NB4 (cell line): ENCODE measurements around the gene ADGRA1.

ENCODE experiments used
- DNase-seq: peaks from one replicate; pipeline ENCODE4 v3.0.0; 2010; ENCODE audit warnings: low read depth
- H3K4me3 ChIP-seq: one replicate; pipeline ENCODE4 v1.5.1; 2011; ENCODE audit warnings: mild to moderate bottlenecking, low read depth, low read length, moderate library complexity
- MYC ChIP-seq: IDR thresholded peaks from 2 replicates; pipeline ENCODE4 v1.6.1; 2011; ENCODE audit warnings: low read depth, low read length
- POLR2A ChIP-seq: IDR thresholded peaks from 2 replicates; pipeline ENCODE4 v1.6.1; 2011; ENCODE audit warnings: mild to moderate bottlenecking; ENCODE audit not compliant: insufficient read length; ENCODE audit errors: extremely low read depth
- TF ChIP-seq, protein P1 (sequence below): IDR thresholded peaks from 2 replicates; pipeline ENCODE4 v1.6.1; 2011; ENCODE audit warnings: low read depth, low read length
- TF ChIP-seq, protein P2 (sequence below): IDR thresholded peaks from one replicate; pipeline ENCODE4 v1.5.1; 2012; ENCODE audit warnings: low read depth, low read length

The ADGRA1 gene

DNA sequence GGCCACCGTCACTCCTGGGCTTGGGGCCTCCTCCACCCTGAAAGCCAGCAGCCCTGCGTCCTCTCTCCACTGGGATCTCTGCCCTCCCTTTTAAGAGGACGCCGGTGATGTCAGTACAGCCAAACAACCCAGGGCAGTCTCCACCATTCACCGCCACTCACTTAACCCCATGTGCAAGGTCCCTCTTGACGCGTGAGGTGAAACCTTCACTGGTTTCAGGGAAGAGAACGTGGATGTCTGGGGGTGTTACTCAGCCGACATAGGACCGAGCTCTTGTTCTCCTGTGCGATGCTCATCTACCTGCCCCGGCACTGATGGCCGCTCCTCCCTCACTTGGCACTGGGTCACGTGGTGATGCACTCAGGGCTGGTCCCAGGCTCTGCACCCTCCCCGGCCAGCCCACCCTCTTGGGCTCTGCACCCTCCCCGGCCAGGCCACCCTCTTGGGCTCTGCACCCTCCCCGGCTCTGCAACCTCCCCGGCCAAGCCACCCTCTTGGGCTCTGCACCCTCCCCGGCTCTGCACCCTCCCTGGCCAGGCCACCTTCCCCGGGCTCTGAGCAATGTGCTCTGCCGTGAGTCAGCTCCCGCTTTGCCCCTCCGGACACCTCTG, 36.1 kb downstream of the ADGRA1 start:
- TF ChIP-seq MYC: no peak
- TF ChIP-seq POLR2A: no peak
- TF ChIP-seq, protein P1, sequence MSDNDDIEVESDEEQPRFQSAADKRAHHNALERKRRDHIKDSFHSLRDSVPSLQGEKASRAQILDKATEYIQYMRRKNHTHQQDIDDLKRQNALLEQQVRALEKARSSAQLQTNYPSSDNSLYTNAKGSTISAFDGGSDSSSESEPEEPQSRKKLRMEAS: no peak
- no peak for DNase-seq
- H3K4me3 ChIP-seq: no peak overlapping the region

DNA sequence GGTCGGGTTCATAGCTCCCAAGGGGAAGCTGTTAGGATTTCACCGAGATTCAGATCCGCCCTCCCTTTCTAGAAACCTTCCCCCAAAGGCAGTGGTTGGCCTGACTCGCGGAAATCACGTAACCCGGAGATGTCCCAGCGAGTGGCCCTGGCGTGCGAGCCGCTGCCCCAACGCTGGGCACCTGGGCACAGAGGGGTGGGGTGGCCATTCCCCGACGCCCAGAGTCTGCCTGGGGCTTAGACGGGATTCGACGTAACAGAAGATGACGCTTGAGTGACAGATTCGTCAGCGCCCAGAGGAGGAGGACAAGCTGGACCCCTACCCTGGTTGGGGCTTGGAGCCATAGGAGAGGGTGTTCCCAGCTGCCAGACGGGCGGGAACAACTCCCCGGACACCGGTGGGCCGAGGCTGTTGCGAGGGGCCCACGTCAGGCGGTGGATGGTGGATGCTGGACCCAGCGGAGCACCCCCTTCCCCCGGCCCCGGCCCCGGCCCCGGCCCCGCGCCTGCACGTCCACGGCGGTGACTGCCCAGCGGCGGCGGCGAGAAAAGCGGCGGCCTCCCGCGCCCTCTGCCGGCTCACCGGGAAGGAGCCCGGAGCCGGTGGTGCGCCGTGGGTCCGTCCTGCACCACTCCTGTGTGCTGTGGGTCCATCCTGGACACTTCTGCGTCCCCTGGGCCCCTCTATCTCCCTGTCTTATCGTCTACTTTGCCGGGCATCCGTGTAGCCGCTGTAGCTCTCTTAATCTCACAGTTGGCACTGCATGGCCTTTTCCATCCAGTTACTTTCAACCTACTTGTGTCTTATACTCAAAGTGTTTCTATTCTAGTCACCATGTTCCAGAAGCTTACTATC, 36.9 kb downstream of the ADGRA1 start:
- no peak for DNase-seq
- H3K4me3 ChIP-seq: no peak overlapping the region
- TF ChIP-seq MYC: no peak
- TF ChIP-seq, protein P2, sequence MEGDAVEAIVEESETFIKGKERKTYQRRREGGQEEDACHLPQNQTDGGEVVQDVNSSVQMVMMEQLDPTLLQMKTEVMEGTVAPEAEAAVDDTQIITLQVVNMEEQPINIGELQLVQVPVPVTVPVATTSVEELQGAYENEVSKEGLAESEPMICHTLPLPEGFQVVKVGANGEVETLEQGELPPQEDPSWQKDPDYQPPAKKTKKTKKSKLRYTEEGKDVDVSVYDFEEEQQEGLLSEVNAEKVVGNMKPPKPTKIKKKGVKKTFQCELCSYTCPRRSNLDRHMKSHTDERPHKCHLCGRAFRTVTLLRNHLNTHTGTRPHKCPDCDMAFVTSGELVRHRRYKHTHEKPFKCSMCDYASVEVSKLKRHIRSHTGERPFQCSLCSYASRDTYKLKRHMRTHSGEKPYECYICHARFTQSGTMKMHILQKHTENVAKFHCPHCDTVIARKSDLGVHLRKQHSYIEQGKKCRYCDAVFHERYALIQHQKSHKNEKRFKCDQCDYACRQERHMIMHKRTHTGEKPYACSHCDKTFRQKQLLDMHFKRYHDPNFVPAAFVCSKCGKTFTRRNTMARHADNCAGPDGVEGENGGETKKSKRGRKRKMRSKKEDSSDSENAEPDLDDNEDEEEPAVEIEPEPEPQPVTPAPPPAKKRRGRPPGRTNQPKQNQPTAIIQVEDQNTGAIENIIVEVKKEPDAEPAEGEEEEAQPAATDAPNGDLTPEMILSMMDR: peak; percentile 43

DNA sequence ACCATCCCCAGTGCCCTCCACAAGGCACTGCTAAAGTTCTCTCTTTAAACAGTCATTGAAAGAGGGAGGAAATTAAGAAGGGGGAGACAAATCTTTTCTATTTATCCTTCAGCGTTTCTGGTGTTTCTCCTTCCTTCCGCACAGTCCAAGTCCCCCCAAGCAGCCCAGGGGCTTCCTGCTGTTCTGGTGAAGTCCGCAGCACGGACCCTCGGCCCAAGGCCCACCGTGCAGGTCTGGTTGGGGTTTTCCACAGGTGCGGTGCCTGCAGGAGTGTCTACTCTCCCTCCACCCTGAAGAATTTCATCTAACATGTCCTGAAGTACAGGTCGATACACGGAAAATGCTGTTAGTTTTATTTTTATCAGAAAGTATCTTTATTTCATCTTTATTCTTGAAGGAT, 38.2 kb downstream of the ADGRA1 start:
- DNase-seq: no peak
- TF ChIP-seq, protein P1: no peak
- TF ChIP-seq POLR2A (no peak), MYC (no peak)
- TF ChIP-seq, protein P2: no peak
- no peak overlapping the region for H3K4me3 ChIP-seq

DNA sequence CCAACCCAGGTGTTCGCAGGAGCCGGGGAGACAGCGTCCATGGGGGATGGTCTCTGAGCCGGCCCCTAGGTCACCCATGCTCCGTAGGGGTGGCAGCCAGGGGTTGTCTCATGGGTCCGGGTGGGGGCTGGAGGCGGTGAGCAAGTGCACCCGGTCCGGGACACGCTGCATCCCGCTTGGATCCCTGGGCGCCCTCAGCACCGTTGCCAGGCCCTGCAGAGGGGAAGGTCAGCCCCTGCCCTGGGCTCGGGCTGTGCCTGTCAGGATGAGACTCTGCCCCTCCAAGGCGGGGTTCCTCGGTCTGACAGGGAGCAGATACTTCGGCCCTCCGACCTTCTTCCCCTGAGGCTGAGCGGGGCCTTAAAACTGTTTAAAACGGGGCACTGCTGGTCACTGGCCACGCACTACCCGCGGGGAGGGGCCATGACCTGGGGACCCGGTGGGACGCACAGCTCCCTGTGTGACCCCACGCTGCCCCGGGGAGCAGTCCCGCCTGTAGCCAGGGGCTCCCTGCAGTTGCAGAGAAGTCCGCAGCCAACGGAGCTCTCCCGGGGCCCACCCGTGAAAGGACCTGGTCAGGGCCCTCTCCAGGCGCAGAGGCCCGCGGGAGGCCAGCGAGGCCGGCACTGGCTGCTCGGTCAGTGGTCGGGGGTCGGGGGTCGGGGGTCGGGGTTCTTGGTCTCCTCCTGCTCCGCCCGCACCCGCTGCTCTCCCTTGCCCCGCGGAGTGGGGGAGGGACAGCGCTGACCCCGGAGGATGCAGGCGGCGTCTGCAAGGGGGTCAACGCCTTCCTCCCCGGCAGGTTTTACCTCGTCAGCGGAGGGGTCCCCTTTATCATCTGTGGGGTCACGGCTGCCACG, 38.9 kb downstream of the ADGRA1 start:
- TF ChIP-seq, protein P2: no peak
- TF ChIP-seq, protein P1: no peak
- no peak for TF ChIP-seq MYC
- no peak for TF ChIP-seq POLR2A
- DNase-seq: no peak
- no peak overlapping the region for H3K4me3 ChIP-seq

DNA sequence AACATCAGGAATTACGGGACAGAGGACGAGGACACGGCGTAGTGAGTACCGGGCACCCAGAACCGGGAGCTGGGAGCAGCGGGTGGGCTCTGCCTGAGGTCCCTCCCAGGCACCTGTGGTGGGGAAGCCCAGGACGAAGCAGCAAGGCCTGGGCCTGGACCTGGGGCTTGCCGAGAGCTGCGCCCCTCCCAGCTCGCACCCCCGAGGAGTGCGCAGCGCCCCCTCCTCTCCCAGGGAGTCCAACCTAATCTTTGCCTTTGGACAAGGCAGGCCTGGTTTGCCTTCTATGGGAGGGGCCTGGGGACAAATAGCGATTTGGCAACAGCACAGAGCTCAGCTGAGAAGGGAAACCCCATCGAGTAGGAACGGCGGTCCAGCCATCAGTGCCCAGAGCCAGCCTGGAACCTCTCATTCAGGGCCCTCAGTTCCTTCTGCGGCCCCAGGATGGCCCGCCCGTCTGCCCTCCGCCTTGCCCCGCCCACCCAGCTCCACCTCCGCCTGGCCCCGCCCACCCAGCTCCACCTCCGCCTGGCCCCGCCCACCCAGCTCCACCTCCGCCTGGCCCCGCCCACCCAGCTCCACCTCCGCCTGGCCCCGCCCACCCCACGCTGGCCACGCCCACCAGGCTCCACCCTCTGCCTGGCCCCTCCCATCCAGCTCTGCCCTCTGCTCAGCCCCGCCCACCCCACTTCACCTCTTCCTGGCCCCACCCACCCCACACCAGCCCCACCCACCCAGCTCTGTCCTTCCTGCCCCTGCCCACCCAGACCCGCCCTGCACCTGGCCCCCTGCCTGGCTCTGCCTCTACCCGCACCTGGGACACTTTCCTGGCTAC, 39.8 kb downstream of the ADGRA1 start:
- no peak for DNase-seq
- TF ChIP-seq, protein P1: no peak

DNA sequence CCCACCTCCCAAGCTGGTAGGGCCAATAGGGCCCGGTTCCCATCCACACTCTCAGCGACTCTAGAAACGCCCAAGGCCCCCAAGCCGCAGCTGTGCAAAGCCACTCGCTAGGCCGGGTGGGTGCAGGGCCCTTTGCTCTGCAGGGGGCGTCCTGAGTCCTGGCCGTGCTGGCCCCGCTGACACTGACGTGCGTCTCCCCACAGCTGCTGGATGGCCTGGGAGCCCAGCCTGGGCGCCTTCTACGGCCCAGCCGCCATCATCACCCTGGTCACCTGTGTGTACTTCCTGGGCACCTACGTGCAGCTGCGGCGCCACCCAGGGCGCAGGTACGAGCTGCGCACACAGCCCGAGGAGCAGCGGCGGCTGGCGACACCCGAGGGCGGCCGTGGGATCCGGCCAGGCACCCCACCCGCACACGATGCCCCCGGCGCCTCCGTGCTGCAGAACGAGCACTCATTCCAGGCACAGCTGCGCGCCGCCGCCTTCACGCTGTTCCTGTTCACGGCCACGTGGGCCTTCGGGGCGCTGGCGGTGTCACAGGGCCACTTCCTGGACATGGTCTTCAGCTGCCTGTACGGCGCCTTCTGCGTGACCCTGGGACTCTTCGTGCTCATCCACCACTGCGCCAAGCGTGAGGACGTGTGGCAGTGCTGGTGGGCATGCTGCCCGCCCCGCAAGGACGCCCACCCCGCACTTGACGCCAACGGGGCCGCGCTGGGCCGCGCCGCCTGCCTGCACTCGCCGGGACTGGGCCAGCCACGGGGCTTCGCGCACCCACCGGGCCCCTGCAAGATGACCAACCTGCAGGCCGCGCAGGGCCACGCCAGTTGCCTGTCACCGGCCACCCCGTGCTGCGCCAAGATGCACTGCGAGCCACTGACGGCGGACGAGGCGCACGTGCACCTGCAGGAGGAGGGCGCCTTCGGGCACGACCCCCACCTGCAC, 40.7 kb downstream of the ADGRA1 start:
- DNase-seq: no peak
- TF ChIP-seq, protein P2: no peak
- TF ChIP-seq, protein P1: no peak
- no peak for TF ChIP-seq MYC
- no peak for TF ChIP-seq POLR2A
- H3K4me3 ChIP-seq: no peak overlapping the region

More for the DNA sequence above, 39.8 kb downstream of the ADGRA1 start:
- H3K4me3 ChIP-seq: no peak overlapping the region
